ENCODE data around the gene UBE2O. TPM values are rescaled to one million over a fixed set of nuclear protein-coding genes. Genes with fewer than 3 reads are reported as not detected.

UBE2O gene
- total RNA-seq, 1 experiment from 2014 or later, result 68.9 TPM

DNA sequence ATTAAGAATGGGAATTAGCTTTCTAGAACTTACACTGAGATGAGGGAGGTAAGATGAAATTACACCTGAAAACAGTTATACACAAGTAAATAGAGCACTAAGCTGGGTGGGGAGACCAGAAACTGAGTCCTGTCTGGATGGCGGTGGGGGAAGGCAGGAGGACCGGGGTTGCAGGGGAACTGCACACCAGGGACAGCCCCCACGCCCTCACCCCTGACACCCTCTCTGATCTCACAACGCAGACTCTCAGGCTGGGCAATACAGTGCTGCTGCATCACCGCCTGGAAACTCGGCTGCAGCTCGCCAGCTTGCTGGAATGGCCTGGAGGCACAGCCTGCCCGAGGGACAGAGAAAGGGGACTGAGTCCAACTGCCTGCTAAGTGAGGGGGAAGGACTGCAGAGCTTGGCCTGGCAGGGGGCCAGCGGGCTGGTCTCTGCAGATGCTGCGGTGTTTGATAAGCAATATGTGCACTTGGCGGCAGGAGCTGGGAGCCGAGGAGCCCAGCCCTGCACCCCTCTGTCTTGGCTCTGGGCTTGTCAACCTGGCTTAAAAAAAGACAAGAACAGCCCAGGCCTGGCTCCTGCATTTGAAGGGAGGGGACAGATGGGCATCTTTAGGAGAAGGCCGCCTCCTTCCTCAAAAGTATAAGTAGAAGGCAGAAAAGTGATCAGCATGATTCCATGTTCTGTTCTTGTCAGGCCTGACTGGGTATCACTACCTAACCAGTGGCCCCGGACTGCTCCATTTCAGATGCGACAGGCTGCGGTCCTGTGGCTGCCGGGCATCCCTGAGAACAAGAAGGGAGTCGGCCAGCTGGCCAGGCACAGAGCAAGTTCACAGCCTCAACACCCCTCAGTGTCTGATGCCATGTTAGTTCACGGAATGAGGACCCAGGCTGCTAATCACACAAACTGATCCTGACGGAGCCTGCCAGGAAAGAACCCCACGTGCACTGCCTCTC lies 38.3 kb downstream of the UBE2O start:
- Mint-ChIP-seq H3K27me3 (ENCODE audit: low read depth) (no peaks in the 10 kb centered on the region), H3K36me3 (peaks cover 8% of the 10 kb centered on the region; the same call in 1 of the 2 replicates), H3K9me3 (no peaks in the 10 kb centered on the region), H3K4me3 (no peak overlapping the region), H3K27ac (peak overlapping the region; percentile 13), H3K4me1 (peaks cover 27% of the 10 kb centered on the region)
- ChIA-PET POLR2A (interaction anchor here (1.1 kb wide), 1 partner anchor 31 kb away, joined by 3 read pairs; no protein-coding TSS in a partner anchor), CTCF (interaction anchor here (0.6 to 5.9 kb wide), 6 partner anchors 17 to 350 kb away, joined by 3 to 36 read pairs (median 6); no protein-coding TSS in a partner anchor)
- no peak for TF ChIP-seq SOX15 (CRISPR knock-in tag; IDR thresholded peaks at IDR 0.05)
- no peak for TF ChIP-seq FOXP1 (CRISPR knock-in tag; IDR thresholded peaks at IDR 0.05; ENCODE audit: borderline replicate concordance)
- TF ChIP-seq, protein P1, sequence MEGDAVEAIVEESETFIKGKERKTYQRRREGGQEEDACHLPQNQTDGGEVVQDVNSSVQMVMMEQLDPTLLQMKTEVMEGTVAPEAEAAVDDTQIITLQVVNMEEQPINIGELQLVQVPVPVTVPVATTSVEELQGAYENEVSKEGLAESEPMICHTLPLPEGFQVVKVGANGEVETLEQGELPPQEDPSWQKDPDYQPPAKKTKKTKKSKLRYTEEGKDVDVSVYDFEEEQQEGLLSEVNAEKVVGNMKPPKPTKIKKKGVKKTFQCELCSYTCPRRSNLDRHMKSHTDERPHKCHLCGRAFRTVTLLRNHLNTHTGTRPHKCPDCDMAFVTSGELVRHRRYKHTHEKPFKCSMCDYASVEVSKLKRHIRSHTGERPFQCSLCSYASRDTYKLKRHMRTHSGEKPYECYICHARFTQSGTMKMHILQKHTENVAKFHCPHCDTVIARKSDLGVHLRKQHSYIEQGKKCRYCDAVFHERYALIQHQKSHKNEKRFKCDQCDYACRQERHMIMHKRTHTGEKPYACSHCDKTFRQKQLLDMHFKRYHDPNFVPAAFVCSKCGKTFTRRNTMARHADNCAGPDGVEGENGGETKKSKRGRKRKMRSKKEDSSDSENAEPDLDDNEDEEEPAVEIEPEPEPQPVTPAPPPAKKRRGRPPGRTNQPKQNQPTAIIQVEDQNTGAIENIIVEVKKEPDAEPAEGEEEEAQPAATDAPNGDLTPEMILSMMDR (IDR thresholded peaks at IDR 0.05), result no peak
- TF ChIP-seq, protein P2, sequence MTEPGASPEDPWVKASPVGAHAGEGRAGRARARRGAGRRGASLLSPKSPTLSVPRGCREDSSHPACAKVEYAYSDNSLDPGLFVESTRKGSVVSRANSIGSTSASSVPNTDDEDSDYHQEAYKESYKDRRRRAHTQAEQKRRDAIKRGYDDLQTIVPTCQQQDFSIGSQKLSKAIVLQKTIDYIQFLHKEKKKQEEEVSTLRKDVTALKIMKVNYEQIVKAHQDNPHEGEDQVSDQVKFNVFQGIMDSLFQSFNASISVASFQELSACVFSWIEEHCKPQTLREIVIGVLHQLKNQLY (CRISPR knock-in tag; IDR thresholded peaks at IDR 0.05), result no peak
- TF ChIP-seq, protein P3, sequence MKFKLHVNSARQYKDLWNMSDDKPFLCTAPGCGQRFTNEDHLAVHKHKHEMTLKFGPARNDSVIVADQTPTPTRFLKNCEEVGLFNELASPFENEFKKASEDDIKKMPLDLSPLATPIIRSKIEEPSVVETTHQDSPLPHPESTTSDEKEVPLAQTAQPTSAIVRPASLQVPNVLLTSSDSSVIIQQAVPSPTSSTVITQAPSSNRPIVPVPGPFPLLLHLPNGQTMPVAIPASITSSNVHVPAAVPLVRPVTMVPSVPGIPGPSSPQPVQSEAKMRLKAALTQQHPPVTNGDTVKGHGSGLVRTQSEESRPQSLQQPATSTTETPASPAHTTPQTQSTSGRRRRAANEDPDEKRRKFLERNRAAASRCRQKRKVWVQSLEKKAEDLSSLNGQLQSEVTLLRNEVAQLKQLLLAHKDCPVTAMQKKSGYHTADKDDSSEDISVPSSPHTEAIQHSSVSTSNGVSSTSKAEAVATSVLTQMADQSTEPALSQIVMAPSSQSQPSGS (CRISPR knock-in tag; IDR thresholded peaks at IDR 0.05; ENCODE audit: borderline replicate concordance, low read depth), result no peak
- TF ChIP-seq NR3C1 (CRISPR knock-in tag; conservative IDR thresholded peaks at IDR 0.05; ENCODE audit: low read depth), result no peak
- TF ChIP-seq, protein P4, sequence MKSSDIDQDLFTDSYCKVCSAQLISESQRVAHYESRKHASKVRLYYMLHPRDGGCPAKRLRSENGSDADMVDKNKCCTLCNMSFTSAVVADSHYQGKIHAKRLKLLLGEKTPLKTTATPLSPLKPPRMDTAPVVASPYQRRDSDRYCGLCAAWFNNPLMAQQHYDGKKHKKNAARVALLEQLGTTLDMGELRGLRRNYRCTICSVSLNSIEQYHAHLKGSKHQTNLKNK (CRISPR knock-in tag; IDR thresholded peaks at IDR 0.05), result no peak
- TF ChIP-seq, protein P5, sequence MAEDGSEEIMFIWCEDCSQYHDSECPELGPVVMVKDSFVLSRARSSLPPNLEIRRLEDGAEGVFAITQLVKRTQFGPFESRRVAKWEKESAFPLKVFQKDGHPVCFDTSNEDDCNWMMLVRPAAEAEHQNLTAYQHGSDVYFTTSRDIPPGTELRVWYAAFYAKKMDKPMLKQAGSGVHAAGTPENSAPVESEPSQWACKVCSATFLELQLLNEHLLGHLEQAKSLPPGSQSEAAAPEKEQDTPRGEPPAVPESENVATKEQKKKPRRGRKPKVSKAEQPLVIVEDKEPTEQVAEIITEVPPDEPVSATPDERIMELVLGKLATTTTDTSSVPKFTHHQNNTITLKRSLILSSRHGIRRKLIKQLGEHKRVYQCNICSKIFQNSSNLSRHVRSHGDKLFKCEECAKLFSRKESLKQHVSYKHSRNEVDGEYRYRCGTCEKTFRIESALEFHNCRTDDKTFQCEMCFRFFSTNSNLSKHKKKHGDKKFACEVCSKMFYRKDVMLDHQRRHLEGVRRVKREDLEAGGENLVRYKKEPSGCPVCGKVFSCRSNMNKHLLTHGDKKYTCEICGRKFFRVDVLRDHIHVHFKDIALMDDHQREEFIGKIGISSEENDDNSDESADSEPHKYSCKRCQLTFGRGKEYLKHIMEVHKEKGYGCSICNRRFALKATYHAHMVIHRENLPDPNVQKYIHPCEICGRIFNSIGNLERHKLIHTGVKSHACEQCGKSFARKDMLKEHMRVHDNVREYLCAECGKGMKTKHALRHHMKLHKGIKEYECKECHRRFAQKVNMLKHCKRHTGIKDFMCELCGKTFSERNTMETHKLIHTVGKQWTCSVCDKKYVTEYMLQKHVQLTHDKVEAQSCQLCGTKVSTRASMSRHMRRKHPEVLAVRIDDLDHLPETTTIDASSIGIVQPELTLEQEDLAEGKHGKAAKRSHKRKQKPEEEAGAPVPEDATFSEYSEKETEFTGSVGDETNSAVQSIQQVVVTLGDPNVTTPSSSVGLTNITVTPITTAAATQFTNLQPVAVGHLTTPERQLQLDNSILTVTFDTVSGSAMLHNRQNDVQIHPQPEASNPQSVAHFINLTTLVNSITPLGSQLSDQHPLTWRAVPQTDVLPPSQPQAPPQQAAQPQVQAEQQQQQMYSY (CRISPR knock-in tag; IDR thresholded peaks at IDR 0.05), result no peak
- TF ChIP-seq, protein P6, sequence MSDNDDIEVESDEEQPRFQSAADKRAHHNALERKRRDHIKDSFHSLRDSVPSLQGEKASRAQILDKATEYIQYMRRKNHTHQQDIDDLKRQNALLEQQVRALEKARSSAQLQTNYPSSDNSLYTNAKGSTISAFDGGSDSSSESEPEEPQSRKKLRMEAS (CRISPR knock-in tag; IDR thresholded peaks at IDR 0.05), result no peak
- no peak for TF ChIP-seq ZNF121 (CRISPR knock-in tag; IDR thresholded peaks at IDR 0.05)
- no peak for TF ChIP-seq NR2C2 (CRISPR knock-in tag; IDR thresholded peaks at IDR 0.05)
- no peak for TF ChIP-seq TP53 (CRISPR knock-in tag; IDR thresholded peaks at IDR 0.05)
- no peak for TF ChIP-seq ZNF138 (CRISPR knock-in tag; conservative IDR thresholded peaks at IDR 0.05)
- TF ChIP-seq, protein P7, sequence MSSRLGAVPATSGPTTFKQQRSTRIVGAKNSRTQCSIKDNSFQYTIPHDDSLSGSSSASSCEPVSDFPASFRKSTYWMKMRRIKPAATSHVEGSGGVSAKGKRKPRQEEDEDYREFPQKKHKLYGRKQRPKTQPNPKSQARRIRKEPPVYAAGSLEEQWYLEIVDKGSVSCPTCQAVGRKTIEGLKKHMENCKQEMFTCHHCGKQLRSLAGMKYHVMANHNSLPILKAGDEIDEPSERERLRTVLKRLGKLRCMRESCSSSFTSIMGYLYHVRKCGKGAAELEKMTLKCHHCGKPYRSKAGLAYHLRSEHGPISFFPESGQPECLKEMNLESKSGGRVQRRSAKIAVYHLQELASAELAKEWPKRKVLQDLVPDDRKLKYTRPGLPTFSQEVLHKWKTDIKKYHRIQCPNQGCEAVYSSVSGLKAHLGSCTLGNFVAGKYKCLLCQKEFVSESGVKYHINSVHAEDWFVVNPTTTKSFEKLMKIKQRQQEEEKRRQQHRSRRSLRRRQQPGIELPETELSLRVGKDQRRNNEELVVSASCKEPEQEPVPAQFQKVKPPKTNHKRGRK (CRISPR knock-in tag; IDR thresholded peaks at IDR 0.05; ENCODE audit: borderline replicate concordance), result no peak
- no peak for TF ChIP-seq EMX1 (CRISPR knock-in tag; IDR thresholded peaks at IDR 0.05)
- no peak for TF ChIP-seq TEAD4 (CRISPR knock-in tag; IDR thresholded peaks at IDR 0.05)
- TF ChIP-seq, protein P8, sequence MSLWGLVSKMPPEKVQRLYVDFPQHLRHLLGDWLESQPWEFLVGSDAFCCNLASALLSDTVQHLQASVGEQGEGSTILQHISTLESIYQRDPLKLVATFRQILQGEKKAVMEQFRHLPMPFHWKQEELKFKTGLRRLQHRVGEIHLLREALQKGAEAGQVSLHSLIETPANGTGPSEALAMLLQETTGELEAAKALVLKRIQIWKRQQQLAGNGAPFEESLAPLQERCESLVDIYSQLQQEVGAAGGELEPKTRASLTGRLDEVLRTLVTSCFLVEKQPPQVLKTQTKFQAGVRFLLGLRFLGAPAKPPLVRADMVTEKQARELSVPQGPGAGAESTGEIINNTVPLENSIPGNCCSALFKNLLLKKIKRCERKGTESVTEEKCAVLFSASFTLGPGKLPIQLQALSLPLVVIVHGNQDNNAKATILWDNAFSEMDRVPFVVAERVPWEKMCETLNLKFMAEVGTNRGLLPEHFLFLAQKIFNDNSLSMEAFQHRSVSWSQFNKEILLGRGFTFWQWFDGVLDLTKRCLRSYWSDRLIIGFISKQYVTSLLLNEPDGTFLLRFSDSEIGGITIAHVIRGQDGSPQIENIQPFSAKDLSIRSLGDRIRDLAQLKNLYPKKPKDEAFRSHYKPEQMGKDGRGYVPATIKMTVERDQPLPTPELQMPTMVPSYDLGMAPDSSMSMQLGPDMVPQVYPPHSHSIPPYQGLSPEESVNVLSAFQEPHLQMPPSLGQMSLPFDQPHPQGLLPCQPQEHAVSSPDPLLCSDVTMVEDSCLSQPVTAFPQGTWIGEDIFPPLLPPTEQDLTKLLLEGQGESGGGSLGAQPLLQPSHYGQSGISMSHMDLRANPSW (CRISPR knock-in tag; conservative IDR thresholded peaks at IDR 0.05; ENCODE audit: low read depth), result no peak
- no peak for TF ChIP-seq ZNF232 (CRISPR knock-in tag; IDR thresholded peaks at IDR 0.05)
- no peak for TF ChIP-seq HMGA2 (CRISPR knock-in tag; IDR thresholded peaks at IDR 0.05)
- TF ChIP-seq FOXK1 (CRISPR knock-in tag; IDR thresholded peaks at IDR 0.05), result no peak
- peak; percentile 46 for ATAC-seq
- DNase-seq (ENCODE audit: low spot score), result no peak
